HG02759 (cell line): ENCODE results near the gene CFAP99.
"Not testable (repeated sequence)": the region's sequence is repeated elsewhere in the genome, so short reads cannot be mapped to it uniquely, and the experiment has no call there.

Source experiments
- ATAC-seq: cut with Tn5 transposase; IDR thresholded peaks from one replicate; pipeline ENCODE4 v1.9.1; 2021; ENCODE audit warnings: mild to moderate bottlenecking, moderate library complexity; ENCODE audit not compliant: unreplicated experiment

CFAP99 gene

DNA sequence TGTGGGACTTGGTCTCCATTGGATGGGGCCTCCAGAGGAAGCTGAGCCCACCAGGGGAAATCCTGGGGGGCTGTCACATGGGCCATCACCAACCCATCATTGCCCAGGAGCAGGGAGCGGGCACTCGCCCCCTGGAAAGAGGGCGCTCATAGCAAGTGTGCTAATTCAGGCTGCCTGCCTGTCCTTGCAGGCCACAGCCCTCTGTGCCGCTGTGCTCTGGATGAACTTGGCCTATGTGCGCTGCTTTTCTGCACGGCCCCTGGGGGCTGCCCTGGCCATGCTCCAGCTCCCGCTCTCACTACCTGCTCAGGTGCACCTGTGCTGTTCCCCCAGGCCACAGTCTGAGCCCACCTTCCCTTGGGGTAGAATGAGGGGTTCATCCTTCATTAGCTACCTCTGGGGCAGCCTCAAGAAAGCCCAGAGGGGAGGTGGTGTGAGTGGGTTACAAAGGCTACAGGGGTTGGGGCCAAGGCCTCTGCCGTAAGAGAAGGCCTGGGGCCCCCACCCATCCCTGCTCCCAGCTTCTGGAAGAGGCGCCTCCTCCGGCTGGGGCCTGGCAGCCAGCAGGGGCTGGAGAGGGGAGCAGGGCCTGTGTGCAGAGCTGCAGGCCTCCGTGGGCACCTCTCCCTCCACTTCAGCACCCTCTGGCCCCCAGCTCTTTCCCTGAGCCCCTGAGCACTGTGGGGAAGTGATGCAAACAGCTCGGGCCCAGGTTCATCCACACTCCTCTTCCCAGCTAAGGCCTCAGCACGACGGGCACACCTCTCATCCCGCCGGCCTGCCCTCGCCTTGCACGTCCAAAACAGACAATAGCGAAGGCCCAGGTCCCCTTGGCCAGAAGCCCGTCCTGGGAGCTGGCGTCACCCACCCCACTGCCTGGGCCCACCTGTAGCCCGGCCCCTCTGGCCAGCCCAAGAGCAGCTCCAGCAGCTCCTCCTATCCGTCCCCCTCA is 8.9 kb downstream of the CFAP99 start:
- no peak for ATAC-seq

GRCh38 chr4:2428496-2429213 is 9.9 kb downstream of the CFAP99 start:
- no peak for ATAC-seq

DNA sequence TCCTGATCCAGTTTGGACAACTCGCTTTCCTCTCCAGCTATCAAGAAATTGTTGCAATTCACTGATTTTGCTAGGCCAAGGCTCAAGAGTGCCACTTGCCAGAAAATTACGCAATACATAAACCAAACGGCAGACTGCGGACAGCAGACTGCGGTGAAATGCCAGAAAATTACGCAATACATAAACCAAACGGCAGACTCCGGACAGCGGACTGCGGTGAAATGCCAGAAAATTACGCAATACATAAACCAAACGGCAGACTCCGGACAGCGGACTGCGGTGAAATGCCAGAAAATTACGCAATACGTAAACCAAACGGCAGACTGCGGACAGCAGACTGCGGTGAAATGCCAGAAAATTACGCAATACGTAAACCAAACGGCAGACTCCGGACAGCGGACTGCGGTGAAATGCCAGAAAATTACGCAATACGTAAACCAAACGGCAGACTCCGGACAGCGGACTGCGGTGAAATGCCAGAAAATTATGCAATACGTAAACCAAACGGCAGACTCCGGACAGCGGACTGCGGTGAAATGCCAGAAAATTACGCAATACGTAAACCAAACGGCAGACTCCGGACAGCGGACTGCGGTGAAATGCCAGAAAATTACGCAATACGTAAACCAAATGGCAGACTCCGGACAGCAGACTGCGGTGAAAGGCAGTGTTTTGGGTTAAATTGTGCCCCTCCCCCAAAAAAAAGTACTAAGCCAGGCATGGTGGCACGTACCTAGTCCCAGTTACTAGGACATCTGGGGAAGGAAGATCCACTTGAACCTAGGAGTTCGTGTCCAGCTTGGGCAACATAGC is 11.4 kb downstream of the CFAP99 start:
- ATAC-seq: not testable (repeated sequence)

DNA sequence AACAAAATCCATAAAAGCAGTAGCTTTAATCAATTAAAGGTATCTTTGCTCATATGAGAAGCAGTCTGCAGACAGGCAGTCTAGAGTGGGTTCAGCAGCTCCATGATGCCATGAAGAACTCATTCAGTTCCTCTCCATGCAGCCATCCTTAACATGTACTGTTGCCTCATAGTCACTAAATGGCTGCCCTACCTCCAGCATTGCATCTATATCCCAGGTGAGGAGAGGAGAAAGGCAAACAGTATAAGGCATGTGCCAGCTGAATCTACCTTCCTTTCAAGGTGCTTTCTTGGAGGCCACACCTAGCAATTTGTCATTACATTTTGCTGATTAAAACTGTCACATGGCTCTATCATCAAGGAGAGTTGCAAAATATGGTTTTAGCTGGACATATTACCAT is 13.2 kb downstream of the CFAP99 start:
- no peak for ATAC-seq

- ATAC-seq: no peak
These were observed 14.3 kb downstream of the CFAP99 start for GRCh38 chr4:2432991-2433530.

GRCh38 chr4:2433609-2434350 is 15.0 kb downstream of the CFAP99 start:
- no peak for ATAC-seq

GRCh38 chr4:2434420-2434819 is 15.7 kb downstream of the CFAP99 start:
- no peak for ATAC-seq

- no peak for ATAC-seq
These were observed 17.5 kb downstream of the CFAP99 start for GRCh38 chr4:2436301-2436700.

DNA sequence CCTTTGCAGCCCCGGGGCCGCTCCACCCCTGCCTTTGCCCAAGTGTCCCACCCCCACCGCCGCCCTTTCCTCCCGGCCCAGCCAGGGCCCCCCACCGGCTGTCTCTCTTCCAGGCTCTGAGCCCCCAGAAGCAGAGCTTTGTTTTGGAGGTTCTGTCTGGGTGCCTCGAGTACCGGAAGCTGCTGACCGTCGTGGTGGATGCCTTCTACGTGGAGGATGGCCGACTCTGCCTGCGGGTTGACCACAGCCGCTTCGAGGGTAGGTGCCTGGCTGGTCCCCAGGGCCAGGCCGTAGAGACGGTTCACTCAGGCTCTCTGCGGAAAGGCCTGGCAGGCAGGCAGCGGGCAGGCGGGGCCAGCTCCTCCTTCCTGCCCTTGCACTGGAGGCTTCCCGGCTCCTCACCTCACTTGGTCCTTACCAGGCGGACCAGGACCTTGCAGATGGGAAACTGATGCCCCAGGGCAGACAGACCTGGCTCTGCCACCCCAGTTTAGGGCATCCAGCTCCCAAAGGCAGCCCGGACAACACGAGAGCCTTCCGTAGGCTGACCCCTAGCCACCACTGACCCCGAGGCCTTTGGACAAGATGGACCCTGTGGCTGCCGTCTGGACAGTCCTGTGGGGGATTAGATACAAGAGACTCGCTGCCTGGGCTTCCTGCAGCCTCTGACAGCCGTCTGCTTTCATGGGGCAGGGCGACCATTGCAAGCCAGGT is 18.2 kb downstream of the CFAP99 start:
- no peak for ATAC-seq

- ATAC-seq: no peak
These were observed 18.9 kb downstream of the CFAP99 start for GRCh38 chr4:2437475-2438215.

GRCh38 chr4:2438822-2439718 is 20.3 kb downstream of the CFAP99 start:
- ATAC-seq: no peak

- ATAC-seq: peak; percentile 89
These were observed 22.8 kb downstream of the CFAP99 start for GRCh38 chr4:2441393-2442174.

DNA sequence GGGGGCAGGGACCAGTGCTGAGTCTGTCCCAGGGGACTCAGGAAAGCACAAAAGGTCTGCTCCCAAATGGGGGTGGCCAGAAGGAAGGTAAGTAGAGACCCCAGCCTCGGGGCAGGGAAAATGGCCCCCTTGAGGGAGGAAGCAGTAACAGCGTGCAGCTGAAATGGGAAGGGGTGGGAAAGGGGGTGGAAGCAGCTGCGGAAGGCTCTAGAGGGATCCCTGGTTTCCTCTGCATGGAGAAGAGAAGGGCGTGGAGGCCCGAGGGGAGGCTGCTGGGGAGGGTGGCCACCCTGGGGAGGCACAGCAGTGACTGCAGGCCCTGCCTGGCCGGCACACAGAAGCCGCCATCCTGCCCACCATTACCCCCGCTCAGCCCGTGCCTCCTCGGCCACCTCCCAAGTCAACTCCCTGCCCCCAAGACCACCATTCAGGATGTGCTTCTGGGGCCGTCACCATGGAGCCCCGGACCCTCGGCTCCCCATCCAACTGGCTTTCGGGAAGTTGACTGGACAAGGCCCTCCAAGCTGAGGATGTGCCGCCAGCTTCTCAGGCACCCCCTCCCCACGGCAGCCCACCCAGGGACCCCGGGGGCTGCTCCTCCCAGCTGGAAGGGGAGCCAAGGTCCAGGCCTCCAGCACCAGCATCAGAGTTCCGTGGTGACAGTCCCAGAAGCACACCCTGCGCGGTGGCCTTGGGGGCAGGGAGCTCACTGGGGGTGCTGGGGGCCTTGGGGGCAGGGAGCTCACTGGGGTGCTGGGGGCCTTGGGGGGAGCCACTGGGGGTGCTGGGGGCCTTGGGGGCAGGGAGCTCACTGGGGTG is 23.6 kb downstream of the CFAP99 start:
- no peak for ATAC-seq

- ATAC-seq: no peak
These were observed 24.4 kb downstream of the CFAP99 start for GRCh38 chr4:2443061-2443730.

GRCh38 chr4:2443956-2444740 is 25.4 kb downstream of the CFAP99 start:
- ATAC-seq: no peak
